K562 treated with DMSO at 1 percent for 48 hours (cell line): ENCODE data around the gene LRRC57. TPM values are rescaled to one million over a fixed set of nuclear protein-coding genes. Genes with fewer than 3 reads are reported as not detected.

Source experiments
- total RNA-seq: library from RNA; unstranded; fragments of 300-600 nt; gene quantifications from 2 replicates; pipeline ENCODE4 v1.2.3, GENCODE V29; 2022; ENCODE audit warnings: low replicate concordance; ENCODE audit errors: extremely low read depth

Gene LRRC57
- total RNA-seq, result not detected in 2 replicates

GRCh38 chr15:42548249-42549031 is at the start of gene LRRC57, which contains the start of gene HAUS2:
Gene LRRC57, minus strand, starts transcription at chr15:42548793. Its CDS starts 359 bp downstream, at chr15:42548434.
Gene HAUS2, plus strand, starts transcription at chr15:42548838. Its CDS starts 35 bp downstream, at chr15:42548873.

DNA sequence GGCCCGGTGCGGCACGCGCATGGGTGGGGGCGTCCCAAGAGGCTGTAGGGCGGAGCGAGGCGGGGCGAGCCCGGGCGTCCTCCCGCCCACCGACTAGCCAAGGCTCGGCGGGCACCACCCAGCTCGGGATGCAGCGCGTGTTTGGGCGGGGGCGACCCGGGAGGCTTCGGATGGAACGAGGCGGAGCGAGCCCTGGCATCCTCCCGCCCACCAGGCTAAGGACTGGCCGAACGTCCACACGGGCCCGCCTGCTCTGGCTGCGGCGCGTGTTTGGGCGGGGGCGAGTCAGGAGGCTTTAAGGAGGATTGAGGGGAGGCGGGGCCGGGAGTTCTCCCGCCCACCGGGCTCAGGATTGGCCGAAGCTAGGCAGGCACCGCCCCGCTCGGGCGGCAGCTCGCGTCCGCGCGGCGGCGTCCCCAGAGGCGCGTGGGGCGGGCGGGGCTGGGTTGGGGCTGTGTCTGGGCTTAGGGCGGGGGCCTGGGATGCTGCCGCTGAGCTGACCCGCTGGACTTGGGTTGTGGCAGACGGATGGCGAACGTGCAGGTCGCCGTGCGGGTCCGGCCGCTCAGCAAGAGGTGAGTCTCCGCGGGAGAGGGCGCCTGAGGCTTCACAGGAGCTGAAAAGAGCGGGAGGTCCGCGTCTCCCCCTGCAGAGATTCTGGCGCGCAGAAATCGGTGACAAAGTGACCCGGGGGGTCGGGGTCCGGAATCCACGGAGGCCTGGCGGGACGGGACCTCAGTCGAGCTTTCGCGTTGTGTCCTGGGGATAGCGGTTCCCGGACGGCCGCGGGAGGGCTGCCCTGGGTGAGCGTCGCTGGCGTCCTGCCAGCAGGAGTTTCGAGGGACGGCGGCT is 26.8 kb upstream of the LRRC57 start, which contains the start of gene STARD9:
Gene STARD9, plus strand, starts transcription at position 419 of the 852 bp plus-strand sequence. Its CDS starts 110 bp downstream, at position 529.

DNA sequence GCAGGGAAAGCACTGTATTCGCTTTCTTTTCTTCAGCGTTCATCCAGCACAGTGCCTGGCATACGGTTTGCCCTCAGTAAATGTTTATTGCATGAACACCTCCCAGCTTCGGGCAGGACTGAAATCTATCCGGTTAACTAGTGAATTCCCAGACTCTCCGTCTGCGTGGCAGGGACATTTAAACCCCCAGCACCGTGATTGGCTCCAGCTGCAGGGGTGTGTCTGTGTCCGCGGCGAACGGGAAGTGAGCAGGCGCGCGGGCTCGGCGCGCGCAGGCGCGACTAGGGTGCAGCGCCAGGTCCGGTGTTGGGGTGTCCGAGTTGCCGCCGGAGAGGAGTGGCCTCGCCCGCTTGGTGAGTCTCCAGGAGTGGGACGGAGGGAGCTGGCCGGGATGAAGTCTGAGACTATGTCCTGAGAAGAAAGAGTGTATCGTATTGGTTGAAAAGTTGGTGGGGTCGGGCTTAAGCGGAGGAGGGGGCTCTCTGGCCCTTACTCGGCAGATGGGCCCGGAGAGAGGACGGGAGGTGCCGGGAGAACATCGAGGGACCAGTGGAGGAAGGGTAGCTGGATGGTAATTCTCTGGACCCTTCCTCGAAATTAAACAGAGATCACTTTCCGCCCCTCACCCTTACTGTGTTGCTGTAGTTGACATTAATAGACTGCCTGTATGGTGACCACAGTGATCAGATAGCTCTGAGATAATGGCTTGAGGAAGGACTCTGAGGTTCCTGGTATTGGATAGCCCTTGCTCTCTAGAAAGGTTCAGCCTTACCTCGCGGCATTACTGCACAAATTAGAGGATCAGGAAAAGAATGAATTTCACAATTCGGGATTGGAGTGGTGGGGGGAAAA is 53.0 kb downstream of the LRRC57 start, which contains the start of gene SNAP23:
Gene SNAP23, plus strand, starts transcription at position 274 of the 852 bp plus-strand sequence. CDS start 16,213 bp downstream, outside the sequence.

DNA sequence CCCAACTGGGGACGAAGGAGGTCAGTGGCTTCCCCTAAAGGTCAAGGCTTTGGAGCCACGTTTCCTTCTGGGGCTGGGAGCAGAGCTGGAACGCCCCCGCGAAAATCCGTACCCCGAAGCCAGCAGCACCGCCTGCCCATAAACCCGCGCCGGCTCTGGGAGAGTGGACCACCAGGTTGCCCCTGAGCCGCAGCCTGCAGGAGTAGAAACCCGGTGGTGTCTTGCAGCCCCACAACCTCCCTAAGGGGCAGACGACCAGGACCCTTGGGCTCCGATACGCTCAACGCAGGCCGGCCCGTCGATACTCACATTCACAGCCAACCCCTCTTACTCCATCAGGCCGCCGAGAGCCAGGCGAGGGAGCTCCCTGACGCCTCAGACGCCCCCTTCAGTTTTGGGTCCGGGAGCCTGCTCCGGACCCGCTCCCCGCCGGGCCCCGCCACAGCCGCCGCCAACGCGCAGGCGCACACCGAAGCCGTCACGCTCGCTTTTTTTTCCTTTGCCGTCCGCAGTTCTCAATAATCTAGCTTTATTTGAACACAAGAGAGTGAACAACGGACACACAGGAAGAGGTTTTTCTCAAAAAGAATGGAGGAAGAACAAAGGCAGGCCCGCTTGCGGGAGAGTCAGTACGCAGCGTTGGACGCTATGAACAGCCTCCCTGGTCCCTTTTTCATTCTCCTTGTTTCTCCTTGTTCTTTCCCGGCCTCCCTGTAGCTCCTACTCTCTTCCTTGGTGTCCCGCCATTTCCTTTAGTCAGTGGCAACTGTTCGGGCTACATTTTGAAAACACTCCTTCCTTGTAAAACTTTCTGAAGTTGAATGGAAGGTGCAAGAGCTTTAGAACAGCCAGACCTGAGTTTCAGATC is 57.7 kb downstream of the LRRC57 start, which contains the start of gene ZNF106:
Gene ZNF106, minus strand, starts transcription at position 471 of the 868 bp plus-strand sequence. CDS start 18,852 bp downstream, outside the sequence.

Other genes with a start within 250 kb of the LRRC57 start
- gene CAPN3, start 189.3 kb downstream of the LRRC57 start, total RNA-seq, result not detected in 2 replicates
- not detected in 2 replicates for gene ZNF106, start 57.7 kb downstream of the LRRC57 start, total RNA-seq
- gene SNAP23, start 53.2 kb downstream of the LRRC57 start, total RNA-seq, result not detected in 2 replicates
- gene HAUS2, start within 50 bp of the LRRC57 start, total RNA-seq, result not detected in 2 replicates
- gene STARD9, start 26.8 kb upstream of the LRRC57 start, total RNA-seq, result not detected in 2 replicates
- gene CDAN1, start 188.3 kb upstream of the LRRC57 start, total RNA-seq, result not detected in 2 replicates